SK-N-MC (cell line): ENCODE data around the gene ABHD12.

Experiments
- EZH2 ChIP-seq: fragments of 200-600 bp; sonication (generic); IDR thresholded peaks from one replicate; pipeline ENCODE4 v1.6.1; 2017; ENCODE audit warnings: antibody characterized with exemption
- POLR2AphosphoS5 ChIP-seq: IDR thresholded peaks from 2 replicates; pipeline ENCODE4 v1.6.1; 2012; ENCODE audit warnings: mild to moderate bottlenecking, low read depth, low read length, borderline replicate concordance

- TF ChIP-seq POLR2AphosphoS5 (no peak), EZH2 (no peak)
Measured at GRCh38 chr20:25320035-25320800, 70.4 kb downstream of the ABHD12 start.
